Thymus (tissue), 11 donors: ENCODE measurements around the gene LRRTM4. TPM values are rescaled to one million over a fixed set of nuclear protein-coding genes. Genes with fewer than 3 reads are reported as not detected.
A peak's percentile ranks its signal among the peaks of the same experiment; 100 is the strongest.

Source experiments
- DNase-seq, 9 donors: peaks; one replicate each; pipeline ENCODE4 v3.0.0-alpha.2; 2013; ENCODE audit warnings: low spot score in 9 of 9, low read depth in 6 of 9, missing footprints in 1 of 9
- H3K27ac ChIP-seq, 2 donors: one replicate each; pipeline ENCODE4 v1.5.1; 2013; ENCODE audit warnings: control low read depth in 1 of 2, low read depth in 1 of 2, low read length in 1 of 2, mild to moderate bottlenecking in 1 of 2, moderate library complexity in 1 of 2
- H3K27me3 ChIP-seq, 2 donors: one replicate each; pipeline ENCODE4 v1.5.1; 2013; ENCODE audit warnings: low read length in 1 of 2; ENCODE audit not compliant: control insufficient read depth in 2 of 2, insufficient read depth in 1 of 2
- H3K36me3 ChIP-seq, 2 donors: one replicate each; pipeline ENCODE4 v1.5.1; 2013; ENCODE audit warnings: low read length in 1 of 2, mild to moderate bottlenecking in 1 of 2, moderate library complexity in 1 of 2; ENCODE audit not compliant: control insufficient read depth in 2 of 2, insufficient read depth in 2 of 2
- H3K4me1 ChIP-seq, 2 donors: one replicate each; pipeline ENCODE4 v1.5.1; 2013; ENCODE audit warnings: low read length in 2 of 2; ENCODE audit not compliant: control insufficient read depth in 2 of 2, insufficient read depth in 2 of 2
- H3K4me3 ChIP-seq, 2 donors: one replicate each; pipeline ENCODE4 v1.5.1; 2013; ENCODE audit warnings: low read length in 2 of 2, control low read depth in 1 of 2, mild to moderate bottlenecking in 1 of 2
- H3K9me3 ChIP-seq, 2 donors: one replicate each; pipeline ENCODE4 v1.5.1; 2013; ENCODE audit warnings: low read length in 1 of 2, mild to moderate bottlenecking in 1 of 2; ENCODE audit not compliant: control insufficient read depth in 2 of 2, insufficient read depth in 1 of 2
- WGBS: extraction: QIAGEN DNeasy Blood & Tissue Kit; methylation state at CpG from one replicate; pipeline ENCODE4 v1.1.7; 2013; 5-methylcytosine and 5-hydroxymethylcytosine counted together
- polyA plus RNA-seq: library from polyadenylated mRNA; stranded (reverse); fragments of 200-250 nt; gene quantifications from one replicate; pipeline ENCODE4 v1.2.3, GENCODE V29; 2013
- total RNA-seq: library from RNA; stranded (reverse); fragments of 120-200 nt; gene quantifications from one replicate; pipeline ENCODE4 v1.2.4, GENCODE V29; 2013
- donor health status: healthy.

LRRTM4 gene
- total and polyA plus RNA-seq, 2 donors = 0.02 to 0.09 TPM

- Histone ChIP-seq H3K4me1 (no peaks in the 10 kb centered on the region), H3K36me3 (no peaks in the 10 kb centered on the region), H3K9me3 (no peaks in the 10 kb centered on the region), H3K27ac (no peak overlapping the region), H3K27me3 (no peaks in the 10 kb centered on the region), H3K4me3 (no peak overlapping the region)
- DNase-seq = no peak
These were observed 289.2 kb downstream of the LRRTM4 start for GRCh38 chr2:77232909-77233425.

- DNase-seq = peak in 2 of 9 donors; percentile 2 to 17
- Histone ChIP-seq H3K4me3 (no peak overlapping the region), H3K27ac (no peak overlapping the region), H3K9me3 (no peaks in the 10 kb centered on the region), H3K27me3 (no peaks in the 10 kb centered on the region), H3K4me1 (no peaks in the 10 kb centered on the region), H3K36me3 (no peaks in the 10 kb centered on the region)
- 90% methylated on average over 1 of the region's 1 CpG for WGBS
These were observed 293.8 kb downstream of the LRRTM4 start for GRCh38 chr2:77228391-77228790.

GRCh38 chr2:77210725-77211124 is 311.5 kb downstream of the LRRTM4 start:
- WGBS = 86% methylated on average over 3 of the region's 3 CpGs
- H3K36me3 ChIP-seq = no peaks in the 10 kb centered on the region
- H3K27me3 ChIP-seq = no peaks in the 10 kb centered on the region
- no peak overlapping the region for H3K4me3 ChIP-seq
- no peaks in the 10 kb centered on the region for H3K4me1 ChIP-seq
- H3K27ac ChIP-seq = no peak overlapping the region
- H3K9me3 ChIP-seq = no peaks in the 10 kb centered on the region
- no peak for DNase-seq

- Histone ChIP-seq H3K36me3 (no peaks in the 10 kb centered on the region), H3K27me3 (no peaks in the 10 kb centered on the region), H3K4me3 (no peak overlapping the region), H3K9me3 (no peaks in the 10 kb centered on the region), H3K27ac (no peak overlapping the region), H3K4me1 (no peaks in the 10 kb centered on the region)
- WGBS = 92% methylated on average over 1 of the region's 1 CpG
- no peak for DNase-seq
These were observed 314.8 kb downstream of the LRRTM4 start for GRCh38 chr2:77207331-77207730.

GRCh38 chr2:77201755-77202154 is 320.4 kb downstream of the LRRTM4 start:
- Histone ChIP-seq H3K36me3 (no peaks in the 10 kb centered on the region), H3K9me3 (no peaks in the 10 kb centered on the region), H3K4me3 (no peak overlapping the region), H3K27ac (no peak overlapping the region), H3K4me1 (no peaks in the 10 kb centered on the region), H3K27me3 (no peaks in the 10 kb centered on the region)
- no peak for DNase-seq
- WGBS = 86% methylated on average over 2 of the region's 2 CpGs

GRCh38 chr2:77199411-77199810 is 322.8 kb downstream of the LRRTM4 start:
- H3K36me3 ChIP-seq = no peaks in the 10 kb centered on the region
- DNase-seq = no peak
- H3K27me3 ChIP-seq = no peaks in the 10 kb centered on the region
- H3K9me3 ChIP-seq = no peaks in the 10 kb centered on the region
- H3K27ac ChIP-seq = no peak overlapping the region
- H3K4me3 ChIP-seq = no peak overlapping the region
- no peaks in the 10 kb centered on the region for H3K4me1 ChIP-seq

GRCh38 chr2:77193858-77194448 is 328.2 kb downstream of the LRRTM4 start:
- Histone ChIP-seq H3K27me3 (no peaks in the 10 kb centered on the region), H3K4me3 (no peak overlapping the region)
- WGBS = 92% methylated on average over 4 of the region's 4 CpGs

GRCh38 chr2:77192811-77193289 is 329.3 kb downstream of the LRRTM4 start:
- Histone ChIP-seq H3K27ac (no peak overlapping the region), H3K27me3 (no peaks in the 10 kb centered on the region), H3K4me3 (no peak overlapping the region), H3K36me3 (no peaks in the 10 kb centered on the region), H3K9me3 (no peaks in the 10 kb centered on the region), H3K4me1 (no peaks in the 10 kb centered on the region)
- no peak for DNase-seq
- 89% methylated on average over 5 of the region's 5 CpGs for WGBS

More at GRCh38 chr2:77193858-77194448, 328.2 kb downstream of the LRRTM4 start:
- DNase-seq = no peak
- Histone ChIP-seq H3K36me3 (no peaks in the 10 kb centered on the region), H3K4me1 (no peaks in the 10 kb centered on the region), H3K27ac (no peak overlapping the region), H3K9me3 (no peaks in the 10 kb centered on the region)

GRCh38 chr2:77191665-77192064 is 330.5 kb downstream of the LRRTM4 start:
- no peak for DNase-seq
- Histone ChIP-seq H3K4me1 (no peaks in the 10 kb centered on the region), H3K27me3 (no peaks in the 10 kb centered on the region), H3K27ac (no peak overlapping the region), H3K9me3 (no peaks in the 10 kb centered on the region), H3K36me3 (no peaks in the 10 kb centered on the region), H3K4me3 (no peak overlapping the region)
- WGBS = 0% methylated on average over 1 of the region's 1 CpG
